Activated CD8-positive, alpha-beta T cell treated with anti-CD3 and anti-CD28 coated beads for 36 hours (primary cell): Measurements from ENCODE around the gene SRC. TPM values are rescaled to one million over a fixed set of nuclear protein-coding genes. Genes with fewer than 3 reads are reported as not detected.

Source experiments
- ATAC-seq: fragments of 200-7000 bp; cut with Tn5 transposase; one replicate; pipeline ENCODE4 v1.10.0; 2021; ENCODE audit warnings: mild to moderate bottlenecking, moderate library complexity
- CTCF ChIA-PET: fragments of 350-600 bp; sonication (Branson Sonifier 250); formaldehyde crosslinking; loops from one replicate; lab custom pipeline; 2021; ENCODE audit warnings: antibody characterized with exemption; lab: Charles Lee
- POLR2A ChIA-PET: fragments of 350-600 bp; sonication (Branson Sonifier 250); formaldehyde crosslinking; loops from one replicate; lab custom pipeline; 2021; ENCODE audit warnings: antibody characterized with exemption; lab: Charles Lee
- DNase-seq: peaks from one replicate; pipeline ENCODE4 v3.0.0-alpha.2; 2020
- H3K27ac Mint-ChIP-seq: one replicate; pipeline ENCODE4 v1.8.0; 2021; ENCODE audit warnings: mild to moderate bottlenecking, mixed read lengths
- H3K27me3 Mint-ChIP-seq: one replicate; pipeline ENCODE4 v1.8.0; 2021; ENCODE audit warnings: mixed read lengths
- H3K36me3 Mint-ChIP-seq: one replicate; pipeline ENCODE4 v1.8.0; 2021; ENCODE audit warnings: low read depth, mixed read lengths
- H3K4me1 Mint-ChIP-seq: one replicate; pipeline ENCODE4 v1.8.0; 2021; ENCODE audit warnings: low read depth, mixed read lengths
- H3K4me3 Mint-ChIP-seq: one replicate; pipeline ENCODE4 v1.8.0; 2021; ENCODE audit warnings: mild to moderate bottlenecking, moderate library complexity, mixed read lengths
- H3K9me3 Mint-ChIP-seq: one replicate; pipeline ENCODE4 v1.8.0; 2021; ENCODE audit warnings: mixed read lengths
- CTCF ChIP-seq: fragments of 200-600 bp; IDR thresholded peaks from one replicate; pipeline ENCODE4 v1.8.0; 2022; ENCODE audit warnings: antibody characterized with exemption, mild to moderate bottlenecking
- intact Hi-C: fragments of 100-400 bp; cut with micrococcal nuclease; formaldehyde crosslinking; loops from one replicate; pipeline ENCODE4 v1.10.0; 2022
- total RNA-seq, 2 experiments: library from RNA; stranded (reverse); gene quantifications; one replicate each; pipeline ENCODE4 v1.2.3, GENCODE V29; 2021

SRC gene
- total RNA-seq, 2 experiments from 2014 or later: 0.88 to 2.4 TPM

GRCh38 chr20:37327748-37328147 is 18.2 kb upstream of the SRC start:
- Mint-ChIP-seq H3K27me3 (no peaks in the 10 kb centered on the region), H3K36me3 (peaks cover 4% of the 10 kb centered on the region), H3K9me3 (no peaks in the 10 kb centered on the region), H3K27ac (no peak overlapping the region), H3K4me3 (no peak overlapping the region), H3K4me1 (no peaks in the 10 kb centered on the region)
- no peak for DNase-seq
- ChIA-PET POLR2A (no interaction called here), CTCF (interaction anchor here (0.6 to 1.5 kb wide), 2 partner anchors 148 to 207 kb away, joined by 3 to 4 read pairs; partner anchors contain the start of gene MROH8)
- no peak for ATAC-seq
- no peak for TF ChIP-seq CTCF
- intact Hi-C loops: no loop called here

GRCh38 chr20:37328149-37328945 is 17.6 kb upstream of the SRC start:
- intact Hi-C loops: no loop called here
- ATAC-seq: no peak
- Mint-ChIP-seq H3K27ac (no peak overlapping the region), H3K4me1 (no peaks in the 10 kb centered on the region), H3K9me3 (no peaks in the 10 kb centered on the region), H3K36me3 (no peaks in the 10 kb centered on the region), H3K4me3 (no peak overlapping the region), H3K27me3 (no peaks in the 10 kb centered on the region)
- CTCF ChIA-PET: interaction anchor here (0.6 to 1.5 kb wide), 2 partner anchors 149 to 206 kb away, joined by 3 to 4 read pairs; partner anchors contain the start of gene MROH8
- DNase-seq: no peak
- TF ChIP-seq CTCF: no peak
- POLR2A ChIA-PET: no interaction called here

GRCh38 chr20:37329481-37330165 is 16.3 kb upstream of the SRC start:
- ChIA-PET CTCF (no interaction called here), POLR2A (no interaction called here)
- TF ChIP-seq CTCF: no peak
- Mint-ChIP-seq H3K27me3 (no peaks in the 10 kb centered on the region), H3K36me3 (no peaks in the 10 kb centered on the region), H3K4me1 (no peaks in the 10 kb centered on the region), H3K9me3 (no peaks in the 10 kb centered on the region), H3K27ac (no peak overlapping the region), H3K4me3 (no peak overlapping the region)
- DNase-seq: no peak
- intact Hi-C loops: no loop called here
- no peak for ATAC-seq

GRCh38 chr20:37330316-37330715 is 15.6 kb upstream of the SRC start:
- DNase-seq (no peak), ATAC-seq (no peak)
- Mint-ChIP-seq H3K27me3 (no peaks in the 10 kb centered on the region), H3K4me3 (no peak overlapping the region), H3K36me3 (no peaks in the 10 kb centered on the region), H3K27ac (no peak overlapping the region), H3K4me1 (no peaks in the 10 kb centered on the region), H3K9me3 (no peaks in the 10 kb centered on the region)
- POLR2A ChIA-PET: no interaction called here
- intact Hi-C loops: no loop called here
- CTCF ChIA-PET: no interaction called here
- no peak for TF ChIP-seq CTCF
